ENCODE data around the gene E2F6.
A peak's percentile ranks its signal among the peaks of the same experiment; 100 is the strongest.

E2F6 gene

GRCh38 chr2:11465485-11466306 is at the start of gene E2F6:
Gene E2F6, minus strand, starts transcription at chr2:11466161. Its CDS starts 282 bp downstream, at chr2:11465879.
- peak; percentile 80 to 81 for DNase-seq

DNA sequence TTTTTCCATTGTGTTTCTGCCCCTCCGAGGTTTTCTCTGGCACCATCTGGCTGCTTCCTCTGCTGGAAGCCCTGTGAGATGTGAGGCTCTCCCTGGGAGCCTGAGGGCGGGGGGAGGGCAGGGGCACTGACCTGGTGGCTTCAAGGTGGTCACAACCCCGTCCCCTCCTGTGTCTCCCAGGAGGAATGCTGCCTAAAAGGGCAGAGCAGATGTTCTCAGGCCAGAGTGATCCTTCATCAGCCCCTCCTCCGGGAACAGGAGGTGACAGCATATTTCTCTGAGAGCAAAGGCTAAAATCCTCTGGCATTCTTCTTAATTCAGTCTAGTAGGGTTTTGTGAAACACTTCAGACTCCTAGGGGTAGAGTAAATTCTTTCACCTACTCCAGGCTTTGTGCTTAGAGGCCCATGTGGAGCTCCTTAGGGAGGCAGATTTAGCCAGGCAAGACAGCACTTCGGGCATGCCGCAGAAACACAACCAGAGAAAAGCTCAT is 49.6 kb upstream of the E2F6 start:
- no peak for DNase-seq

DNA sequence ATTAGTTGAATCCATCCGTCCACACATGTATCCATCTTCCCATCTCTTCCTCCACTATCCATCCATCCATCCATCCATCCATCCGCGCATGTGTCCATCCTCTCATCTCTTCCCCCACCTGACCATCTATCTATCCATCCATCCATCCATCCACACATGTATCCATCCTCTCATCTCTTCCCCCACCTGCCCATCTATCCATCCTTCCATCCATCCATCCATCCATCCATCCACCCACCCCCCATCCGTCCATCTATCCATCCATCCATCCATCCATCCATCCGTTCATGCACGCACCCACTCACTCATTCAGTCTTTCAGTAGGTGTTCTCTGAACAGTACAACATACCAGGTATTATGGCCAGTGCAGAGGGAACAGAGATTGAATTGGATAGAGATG is 48.9 kb upstream of the E2F6 start:
- no peak for DNase-seq

DNA sequence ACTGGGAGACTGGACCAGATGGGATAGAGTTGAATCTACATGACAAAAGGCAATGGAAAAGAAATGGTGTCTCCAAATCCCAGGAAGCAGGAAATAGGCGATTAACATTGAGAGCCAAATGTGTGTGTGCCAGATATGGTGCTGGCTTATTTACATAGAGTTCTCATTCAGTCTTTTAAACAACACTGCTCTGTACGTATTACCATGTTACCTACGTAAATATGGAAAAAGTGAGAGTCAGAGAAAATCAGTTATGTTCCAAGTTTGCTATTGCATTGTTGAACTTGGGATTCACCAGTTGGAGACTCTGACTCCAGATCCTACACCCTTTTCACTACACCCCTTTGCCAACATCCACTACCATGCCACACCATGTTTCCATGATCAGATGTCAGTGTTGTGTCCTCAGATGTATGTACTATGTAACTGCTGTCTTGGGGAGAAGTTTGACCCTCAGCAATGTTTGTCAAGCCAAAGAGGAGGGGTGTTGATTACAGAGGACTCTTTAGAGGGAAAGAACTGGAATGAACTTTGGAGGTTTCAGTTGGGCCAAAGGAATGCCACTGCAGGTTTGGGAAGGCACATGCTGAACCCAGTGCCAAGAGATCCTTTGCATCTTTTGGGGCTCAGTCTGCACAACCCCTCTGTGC is 48.2 kb upstream of the E2F6 start:
- no peak for DNase-seq

- no peak for DNase-seq
Measured at GRCh38 chr2:11513319-11513718, 47.4 kb upstream of the E2F6 start.

- no peak for DNase-seq
Measured at GRCh38 chr2:11512431-11512830, 46.5 kb upstream of the E2F6 start.

GRCh38 chr2:11509657-11510360 is 43.8 kb upstream of the E2F6 start:
- DNase-seq, result no peak

GRCh38 chr2:11508279-11508678 is 42.3 kb upstream of the E2F6 start:
- DNase-seq, result no peak

DNA sequence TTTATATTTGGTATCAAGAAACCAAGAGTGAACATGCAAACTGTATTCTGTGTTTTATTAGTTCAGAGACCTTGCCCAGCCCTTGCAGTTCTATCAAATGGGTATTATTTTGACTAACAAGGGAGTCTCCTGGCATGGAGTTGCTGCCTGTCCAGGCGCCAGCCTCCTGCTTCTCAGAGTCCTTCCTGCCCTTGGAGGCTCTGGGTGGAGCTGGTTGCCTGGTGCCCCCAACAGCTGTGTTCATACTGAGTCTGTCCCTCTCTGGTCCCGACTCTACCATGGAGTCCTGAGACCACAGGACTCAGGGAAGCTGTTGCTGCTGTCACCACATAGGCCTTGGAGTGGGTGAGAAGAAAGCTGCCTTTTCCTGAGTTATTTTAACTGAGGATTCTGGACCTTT is 41.6 kb upstream of the E2F6 start:
- DNase-seq, result no peak

DNA sequence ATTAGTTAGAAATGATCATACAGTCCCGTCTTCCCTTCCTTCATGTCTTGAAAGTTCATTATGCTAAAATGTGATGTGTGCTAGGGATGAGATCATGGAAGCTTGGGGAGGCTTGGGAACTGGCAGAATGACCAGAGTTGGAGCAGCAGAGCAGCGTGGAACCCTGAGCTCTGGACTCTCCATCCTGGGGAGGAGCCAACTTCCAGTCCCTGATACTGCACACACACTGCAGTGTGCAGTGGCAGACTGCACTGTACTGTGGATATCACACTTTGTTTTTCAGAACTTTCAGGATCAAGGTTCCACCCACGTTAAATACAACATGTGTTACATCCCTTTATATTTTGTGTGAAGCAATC is 40.6 kb upstream of the E2F6 start:
- DNase-seq, result no peak

GRCh38 chr2:11505652-11506610 is 40.0 kb upstream of the E2F6 start:
- no peak for DNase-seq

DNA sequence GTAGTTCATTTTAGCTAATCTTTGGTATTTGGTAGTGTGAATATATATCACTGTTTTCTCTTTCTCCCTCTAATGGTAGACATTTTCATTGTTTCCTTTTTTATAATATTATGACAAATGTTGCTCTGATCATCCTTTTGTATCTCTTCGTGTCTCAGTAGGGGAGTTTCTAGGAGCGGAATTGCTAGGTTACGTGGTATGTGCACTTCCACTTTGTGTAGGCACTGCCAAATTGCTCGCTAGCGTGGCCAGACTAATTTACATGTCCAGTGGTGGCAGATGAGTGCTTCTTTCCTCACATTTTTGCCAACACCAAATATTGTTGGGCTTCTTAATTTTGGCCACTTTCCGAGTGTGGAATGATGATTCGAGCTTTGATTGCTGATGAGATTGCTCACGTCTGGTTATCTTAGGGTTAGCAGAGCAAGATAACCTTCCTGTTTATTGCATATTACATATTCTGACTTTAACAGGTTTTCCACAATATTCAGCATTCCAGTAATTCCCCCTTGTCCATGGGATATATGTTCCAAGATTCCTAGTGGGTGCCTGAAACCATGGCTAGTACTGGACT is 37.5 kb upstream of the E2F6 start:
- DNase-seq, result no peak

DNA sequence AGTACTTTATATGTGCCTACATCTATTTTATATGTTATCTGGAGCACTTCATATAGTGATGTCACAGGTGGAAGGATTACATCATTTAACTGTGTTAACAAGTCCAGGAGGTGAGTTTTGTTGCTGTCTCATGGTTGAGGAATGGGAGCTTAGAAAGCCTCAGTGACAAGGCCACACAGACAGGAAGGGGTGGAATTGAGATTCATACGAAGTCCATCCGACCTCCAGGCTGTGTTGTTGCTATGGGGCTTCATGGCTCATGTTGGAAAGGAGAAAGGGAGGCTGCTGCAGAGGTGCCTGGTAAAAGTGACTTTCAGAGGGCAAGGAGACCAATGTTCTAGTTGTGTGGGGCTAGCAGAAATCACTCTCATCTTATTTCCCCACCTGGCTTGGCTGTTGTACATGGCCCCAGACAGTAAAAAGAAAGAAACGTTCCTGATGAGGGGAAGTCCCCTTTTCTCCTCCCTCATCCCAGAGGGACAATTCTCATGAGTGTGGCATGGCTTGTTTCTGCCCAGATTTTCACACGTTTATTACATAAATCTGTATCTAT is 36.9 kb upstream of the E2F6 start:
- no peak for DNase-seq

- DNase-seq, result no peak
Measured at GRCh38 chr2:11500702-11501303, 34.8 kb upstream of the E2F6 start.

DNA sequence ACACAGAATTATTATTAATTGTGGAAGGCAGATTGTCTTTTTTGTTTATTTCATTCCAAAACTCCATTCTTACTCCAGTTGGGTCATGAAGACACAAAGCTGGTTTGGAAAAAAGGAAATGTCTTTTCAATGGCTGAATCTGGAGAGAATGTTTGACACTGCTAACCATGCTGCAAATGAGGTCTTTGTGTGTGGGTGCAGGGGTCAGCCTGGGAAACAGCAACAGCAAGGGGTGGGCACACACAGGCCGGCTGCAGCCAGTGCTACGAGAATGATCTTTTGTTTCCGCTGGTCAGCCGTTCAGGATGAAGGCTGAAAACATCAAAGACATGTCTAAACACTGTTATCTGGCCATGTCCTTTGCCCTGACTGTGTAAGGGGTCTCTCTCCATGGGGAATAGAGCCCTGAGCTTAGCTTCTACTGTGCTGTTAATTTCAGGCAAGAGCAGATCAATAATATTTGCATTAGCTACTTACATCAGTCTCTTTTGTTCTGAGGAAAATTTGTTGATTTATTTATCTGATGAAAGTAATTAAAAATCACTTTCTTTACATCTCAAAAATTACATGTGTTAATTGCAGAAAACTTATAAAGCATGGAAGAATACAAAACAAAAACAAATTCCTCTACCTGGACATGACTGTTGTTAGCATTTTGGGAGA is 33.3 kb upstream of the E2F6 start:
- DNase-seq, result no peak

- DNase-seq, result no peak
Measured at GRCh38 chr2:11498543-11499034, 32.6 kb upstream of the E2F6 start.

GRCh38 chr2:11495844-11496681 is 30.1 kb upstream of the E2F6 start:
- no peak for DNase-seq

DNA sequence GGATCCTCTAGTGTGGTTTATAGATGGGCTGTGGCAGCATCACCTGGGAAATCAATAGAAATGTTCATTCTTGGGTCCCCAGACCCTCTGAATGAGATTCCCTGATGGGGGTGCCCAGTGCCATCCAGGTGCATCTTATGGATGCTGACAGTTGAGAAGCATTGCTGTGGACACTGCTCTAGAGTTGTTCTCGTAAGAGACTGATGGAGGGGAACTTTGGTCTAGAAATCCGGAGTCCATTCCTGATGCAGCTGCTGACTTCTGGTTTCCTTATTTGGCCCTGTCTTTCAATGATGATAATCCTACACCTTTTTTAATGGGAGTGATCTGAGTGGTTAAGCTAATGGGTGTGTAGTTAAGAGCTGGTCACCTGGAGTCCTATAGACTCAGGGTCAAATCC is 28.3 kb upstream of the E2F6 start:
- DNase-seq, result no peak

GRCh38 chr2:11493282-11493681 is 27.3 kb upstream of the E2F6 start:
- no peak for DNase-seq

DNA sequence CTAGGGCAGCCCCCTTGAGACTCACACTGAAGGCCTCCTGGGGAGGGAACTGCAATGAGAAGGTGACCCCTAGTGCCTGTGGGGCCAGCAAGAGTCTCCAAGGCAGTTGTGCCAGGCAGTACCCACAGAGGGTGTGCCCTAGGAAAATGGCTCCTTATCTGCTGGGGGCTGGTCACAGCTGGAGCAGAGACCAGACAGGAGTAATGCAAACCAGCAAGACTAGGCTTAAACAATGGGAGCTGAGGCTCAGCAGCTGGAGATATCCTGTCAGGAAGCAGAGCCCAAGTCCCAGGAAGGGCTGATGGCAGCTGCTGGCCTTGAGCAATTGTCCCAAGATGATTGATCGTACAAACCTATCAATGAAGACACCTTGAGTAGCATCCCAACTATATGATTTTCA is 26.8 kb upstream of the E2F6 start:
- no peak for DNase-seq
